Ishikawa (cell line): ENCODE measurements around the gene GLOD4.

Experiments used
- CEBPB ChIP-seq: IDR thresholded peaks from 2 replicates; pipeline ENCODE4 v1.6.1; 2012
- CREB1 ChIP-seq: IDR thresholded peaks from 2 replicates; pipeline ENCODE4 v1.6.1; 2012; ENCODE audit warnings: low read depth
- EGR1 ChIP-seq: IDR thresholded peaks from 2 replicates; pipeline ENCODE4 v1.6.1; 2012
- EP300 ChIP-seq: IDR thresholded peaks from 2 replicates; pipeline ENCODE4 v1.6.1; 2012; ENCODE audit warnings: borderline replicate concordance
- FOXM1 ChIP-seq: IDR thresholded peaks from 2 replicates; pipeline ENCODE4 v1.6.1; 2012; ENCODE audit warnings: low read depth, borderline replicate concordance
- NFIC ChIP-seq: IDR thresholded peaks from 2 replicates; pipeline ENCODE4 v1.6.1; 2012
- RAD21 ChIP-seq: IDR thresholded peaks from 2 replicates; pipeline ENCODE4 v1.6.1; 2012; ENCODE audit warnings: low read depth
- REST ChIP-seq: IDR thresholded peaks from 2 replicates; pipeline ENCODE4 v1.6.1; 2012; ENCODE audit warnings: low read depth, mild to moderate bottlenecking
- TAF1 ChIP-seq: IDR thresholded peaks from 2 replicates; pipeline ENCODE4 v1.6.1; 2012; ENCODE audit warnings: low read depth, mild to moderate bottlenecking
- TCF12 ChIP-seq: IDR thresholded peaks from 2 replicates; pipeline ENCODE4 v1.6.1; 2012; ENCODE audit warnings: low read depth
- TEAD4 ChIP-seq: IDR thresholded peaks from 2 replicates; pipeline ENCODE4 v1.6.1; 2012
- USF1 ChIP-seq: IDR thresholded peaks from 2 replicates; pipeline ENCODE4 v1.6.1; 2012
- YY1 ChIP-seq: IDR thresholded peaks from 2 replicates; pipeline ENCODE4 v1.6.1; 2012; ENCODE audit warnings: low read depth
- ZBTB7A ChIP-seq: IDR thresholded peaks from 2 replicates; pipeline ENCODE4 v1.6.1; 2012; ENCODE audit warnings: low read depth
- TF ChIP-seq, protein P1 (sequence below): IDR thresholded peaks from 2 replicates; pipeline ENCODE4 v1.6.1; 2012

Gene GLOD4

DNA sequence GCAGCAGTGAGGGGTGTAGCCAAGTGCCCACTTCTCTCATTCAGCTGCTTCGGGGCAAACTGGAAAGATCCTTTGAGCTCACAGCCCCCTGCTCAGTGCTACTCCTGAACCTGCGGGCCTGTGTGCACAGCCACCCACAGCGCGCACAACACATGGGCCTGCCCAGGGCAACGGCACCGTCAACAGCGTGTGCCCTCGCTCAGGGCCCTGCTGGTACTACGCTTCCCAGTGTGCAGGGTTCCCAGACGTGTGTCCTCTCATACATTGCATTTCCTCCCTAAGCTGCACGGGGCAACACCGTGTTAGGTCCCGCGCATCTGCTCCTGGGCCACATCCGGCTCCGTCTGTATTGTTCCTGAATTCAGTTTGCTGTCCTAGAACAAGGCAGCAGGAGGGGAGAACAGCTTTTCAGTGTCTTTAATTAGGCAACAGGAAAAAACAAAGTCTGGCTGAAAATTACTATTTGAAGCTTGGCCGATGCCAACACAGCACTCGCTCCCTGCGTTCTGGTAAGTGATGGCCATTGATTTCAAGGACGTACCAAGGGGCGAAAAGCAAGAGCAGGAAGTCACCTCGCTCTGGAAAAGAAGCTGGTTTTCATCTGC, 15.3 kb upstream of the GLOD4 start:
- TF ChIP-seq RAD21 (no peak), TAF1 (no peak), EP300 (no peak), EGR1 (no peak), REST (no peak)

- TF ChIP-seq YY1: no peak
- TF ChIP-seq TAF1: no peak
- TF ChIP-seq, protein P1, sequence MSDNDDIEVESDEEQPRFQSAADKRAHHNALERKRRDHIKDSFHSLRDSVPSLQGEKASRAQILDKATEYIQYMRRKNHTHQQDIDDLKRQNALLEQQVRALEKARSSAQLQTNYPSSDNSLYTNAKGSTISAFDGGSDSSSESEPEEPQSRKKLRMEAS: no peak
- TF ChIP-seq TEAD4: no peak
- no peak for TF ChIP-seq CREB1
- no peak for TF ChIP-seq TCF12
- no peak for TF ChIP-seq CEBPB
- TF ChIP-seq NFIC: no peak
- no peak for TF ChIP-seq USF1
These were observed 14.5 kb upstream of the GLOD4 start for GRCh38 chr17:796609-797008.

DNA sequence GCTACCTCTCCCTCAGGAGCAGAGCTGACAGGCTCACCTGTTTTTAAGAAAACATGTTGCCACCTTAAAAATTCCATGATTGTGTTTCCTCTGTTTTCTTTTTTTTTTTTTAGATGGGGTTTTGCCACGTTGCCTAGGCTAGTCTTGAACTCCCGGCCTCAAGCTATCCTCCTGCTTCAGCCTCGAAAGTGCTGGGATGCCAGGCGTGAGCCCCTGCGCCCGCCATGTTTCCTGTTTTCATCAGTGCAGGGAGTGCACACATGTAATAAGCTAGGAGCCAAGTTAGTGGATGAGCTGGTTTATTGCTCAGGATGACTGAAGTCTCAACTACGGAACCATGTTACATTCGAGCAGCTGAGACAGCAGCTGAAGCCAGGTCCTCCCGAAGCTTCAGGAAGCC, 13.6 kb upstream of the GLOD4 start:
- TF ChIP-seq, protein P1: no peak
- TF ChIP-seq CEBPB (no peak), EP300 (no peak), RAD21 (no peak), TEAD4 (no peak), FOXM1 (no peak), REST (no peak), TAF1 (no peak), USF1 (no peak), YY1 (no peak), NFIC (no peak), TCF12 (no peak), ZBTB7A (no peak), CREB1 (no peak), EGR1 (no peak)

GRCh38 chr17:795276-795675, 13.2 kb upstream of the GLOD4 start:
- no peak for TF ChIP-seq TEAD4
- TF ChIP-seq RAD21: no peak
- TF ChIP-seq CREB1: no peak
- no peak for TF ChIP-seq USF1
- no peak for TF ChIP-seq TAF1
- TF ChIP-seq EGR1: no peak

- no peak for TF ChIP-seq NFIC
- TF ChIP-seq RAD21: peak; percentile 35; the same call in 1 of the 2 replicates
These were observed 12.8 kb upstream of the GLOD4 start for GRCh38 chr17:794876-795275.

DNA sequence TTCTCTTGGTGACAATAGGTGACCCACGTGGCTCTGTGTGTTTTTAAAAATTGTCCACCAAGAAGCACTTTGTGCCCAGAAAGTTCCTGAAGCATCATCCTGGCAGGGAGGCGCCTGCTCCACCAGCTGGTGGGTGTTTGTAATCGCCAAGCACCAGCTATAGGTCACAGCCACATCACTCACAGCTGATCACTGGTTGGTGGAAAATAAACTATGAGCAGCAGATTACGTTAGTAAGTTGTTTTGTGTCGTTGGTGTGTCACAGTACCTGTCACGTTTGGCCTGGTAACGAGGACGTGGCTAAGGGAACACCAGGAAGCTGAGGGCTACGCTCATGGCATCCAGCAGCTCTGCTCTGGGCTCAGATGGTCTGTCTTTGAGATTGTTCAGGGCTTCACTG, 10.2 kb upstream of the GLOD4 start:
- no peak for TF ChIP-seq TCF12
- no peak for TF ChIP-seq REST
- TF ChIP-seq CREB1: no peak
- no peak for TF ChIP-seq NFIC
- no peak for TF ChIP-seq EP300
- TF ChIP-seq EGR1: no peak
- TF ChIP-seq, protein P1: no peak
